AML-193 (cell line): ENCODE data around the gene SUSD2.
"Not testable (repeated sequence)": the region's sequence is repeated elsewhere in the genome, so short reads cannot be mapped to it uniquely, and the experiment has no call there.

Experiments used
- DNase-seq, 2 experiments: peaks; one replicate each; lab custom pipeline; 2025; lab: John Stamatoyannopoulos, UW

Gene SUSD2, protein sequence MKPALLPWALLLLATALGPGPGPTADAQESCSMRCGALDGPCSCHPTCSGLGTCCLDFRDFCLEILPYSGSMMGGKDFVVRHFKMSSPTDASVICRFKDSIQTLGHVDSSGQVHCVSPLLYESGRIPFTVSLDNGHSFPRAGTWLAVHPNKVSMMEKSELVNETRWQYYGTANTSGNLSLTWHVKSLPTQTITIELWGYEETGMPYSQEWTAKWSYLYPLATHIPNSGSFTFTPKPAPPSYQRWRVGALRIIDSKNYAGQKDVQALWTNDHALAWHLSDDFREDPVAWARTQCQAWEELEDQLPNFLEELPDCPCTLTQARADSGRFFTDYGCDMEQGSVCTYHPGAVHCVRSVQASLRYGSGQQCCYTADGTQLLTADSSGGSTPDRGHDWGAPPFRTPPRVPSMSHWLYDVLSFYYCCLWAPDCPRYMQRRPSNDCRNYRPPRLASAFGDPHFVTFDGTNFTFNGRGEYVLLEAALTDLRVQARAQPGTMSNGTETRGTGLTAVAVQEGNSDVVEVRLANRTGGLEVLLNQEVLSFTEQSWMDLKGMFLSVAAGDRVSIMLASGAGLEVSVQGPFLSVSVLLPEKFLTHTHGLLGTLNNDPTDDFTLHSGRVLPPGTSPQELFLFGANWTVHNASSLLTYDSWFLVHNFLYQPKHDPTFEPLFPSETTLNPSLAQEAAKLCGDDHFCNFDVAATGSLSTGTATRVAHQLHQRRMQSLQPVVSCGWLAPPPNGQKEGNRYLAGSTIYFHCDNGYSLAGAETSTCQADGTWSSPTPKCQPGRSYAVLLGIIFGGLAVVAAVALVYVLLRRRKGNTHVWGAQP

GRCh38 chr22:24181088-24181995 is at the start of gene SUSD2:
Gene SUSD2, plus strand, starts transcription at chr22:24181487. Its CDS starts 33 bp downstream, at chr22:24181520.
- DNase-seq = no peak

DNA sequence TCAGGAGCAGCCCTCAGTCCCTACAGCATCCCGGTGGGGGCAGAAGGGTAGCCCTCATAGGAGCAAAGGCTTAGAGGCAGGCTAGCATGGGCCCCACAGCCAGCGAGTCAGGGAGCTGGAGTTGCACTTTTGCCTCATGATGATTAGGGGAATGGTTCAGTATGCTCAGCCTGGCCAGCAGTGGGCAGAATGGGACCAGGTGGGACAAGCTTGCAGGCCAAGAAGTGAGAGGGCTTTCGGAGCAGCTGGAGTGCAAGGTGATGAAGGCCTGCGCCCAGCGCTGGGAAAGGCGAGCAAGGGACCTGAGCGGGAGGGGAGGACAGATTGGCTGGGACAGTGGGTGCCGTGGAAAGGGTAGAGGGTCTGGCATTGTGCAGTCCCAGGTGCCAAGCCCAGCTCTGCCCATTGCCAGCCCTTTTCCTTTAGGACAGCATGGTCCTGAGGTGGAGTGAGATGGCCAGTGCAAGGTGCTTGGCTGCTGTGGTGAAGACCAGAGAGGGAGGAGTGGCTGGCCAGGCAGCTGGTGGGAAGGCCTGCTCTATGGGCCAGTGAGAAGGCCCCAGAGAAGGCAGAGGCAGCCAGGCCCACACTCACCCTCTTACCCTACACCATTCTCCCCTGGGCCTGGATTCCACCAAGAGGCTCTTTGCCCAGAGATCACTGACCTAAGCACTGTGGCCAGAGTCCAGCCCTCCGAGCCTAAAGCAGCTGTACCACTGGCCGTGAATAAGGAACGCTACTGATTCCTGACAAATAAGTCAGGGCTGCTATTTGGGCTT is 47.9 kb upstream of the SUSD2 start:
- DNase-seq = peak in 1 of 2 experiments; percentile 7

DNA sequence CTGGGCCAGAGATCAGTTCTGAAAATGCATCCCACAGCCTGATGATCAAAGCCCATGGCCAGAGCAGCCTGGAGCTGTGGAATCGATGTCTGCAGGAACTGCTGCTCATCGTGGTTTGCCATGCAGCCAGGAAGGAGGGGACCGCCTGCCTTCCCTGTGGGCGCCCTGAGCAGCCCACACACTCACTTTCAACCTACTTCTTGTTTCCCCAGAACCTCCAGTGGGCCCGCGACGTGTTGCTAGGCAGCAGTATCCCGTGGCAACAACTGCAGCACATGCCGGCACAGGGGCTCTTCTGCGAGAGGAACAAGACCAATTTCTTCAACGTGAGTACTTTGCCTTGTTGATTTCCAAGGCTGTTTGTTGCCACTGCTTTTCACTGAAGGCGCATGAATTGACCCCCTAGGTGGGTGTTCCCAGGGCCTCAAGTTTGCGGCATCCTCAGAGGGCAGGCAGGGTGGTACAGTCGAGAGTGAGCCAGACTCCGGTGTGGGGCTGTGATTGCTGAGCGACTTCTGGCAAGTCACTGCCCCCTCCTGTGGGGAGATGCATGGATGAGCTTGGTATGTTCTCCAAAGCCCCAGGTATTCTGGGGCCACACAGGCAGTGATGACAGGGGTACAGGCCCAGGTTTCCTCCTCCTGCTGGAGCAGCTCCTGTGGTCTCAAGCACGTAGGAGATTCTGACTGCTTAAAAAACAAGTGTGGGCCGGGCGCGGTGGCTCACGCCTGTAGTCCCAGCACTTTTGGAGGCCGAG is 47.0 kb upstream of the SUSD2 start:
- no peak for DNase-seq

GRCh38 chr22:24136533-24136932 is 44.8 kb upstream of the SUSD2 start:
- DNase-seq = not testable (repeated sequence)

- DNase-seq = no peak
Measured at GRCh38 chr22:24137595-24137994, 43.7 kb upstream of the SUSD2 start.

- DNase-seq = no peak
Measured at GRCh38 chr22:24138649-24139420, 42.5 kb upstream of the SUSD2 start.

DNA sequence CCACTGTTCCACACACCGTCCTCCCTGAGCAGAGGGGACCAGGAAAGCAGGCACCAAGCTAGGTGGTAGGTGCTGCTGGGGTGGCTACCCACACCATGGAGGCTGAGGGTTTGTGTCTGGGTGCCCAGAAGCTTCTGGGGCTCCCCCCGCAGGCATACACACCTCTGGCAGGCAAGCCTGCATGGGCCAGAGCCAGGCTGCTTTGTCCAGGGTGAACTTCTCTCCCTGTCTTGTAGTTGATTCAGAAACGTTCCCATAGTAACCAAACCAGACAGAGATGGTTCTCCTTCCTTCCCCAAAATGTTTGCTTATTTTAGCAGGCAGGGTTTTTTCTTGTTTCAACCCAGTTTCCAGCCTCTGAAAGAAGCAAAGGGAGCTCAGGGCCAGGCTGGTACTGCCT is 40.9 kb upstream of the SUSD2 start:
- peak; percentile 61 to 63 for DNase-seq

DNA sequence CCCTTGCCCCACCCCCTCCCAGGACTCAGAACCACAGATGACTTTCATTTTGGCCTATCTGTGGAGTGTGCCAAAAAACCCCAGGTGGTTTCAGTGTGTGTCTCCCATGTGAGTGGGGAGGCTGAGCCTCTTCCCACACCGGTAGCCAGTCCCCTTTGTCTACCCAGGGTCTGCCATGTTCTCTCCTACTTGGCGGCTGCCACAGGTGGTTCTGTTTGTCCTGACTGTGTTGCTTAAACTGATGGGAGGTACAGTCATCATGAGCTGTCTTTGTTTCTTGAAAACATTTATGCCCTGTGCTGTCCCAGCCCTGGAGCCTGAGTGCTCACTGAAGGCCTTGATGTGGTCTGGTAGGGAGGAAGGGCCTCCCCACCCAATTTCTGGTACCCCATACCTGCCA is 39.7 kb upstream of the SUSD2 start:
- DNase-seq = no peak

DNA sequence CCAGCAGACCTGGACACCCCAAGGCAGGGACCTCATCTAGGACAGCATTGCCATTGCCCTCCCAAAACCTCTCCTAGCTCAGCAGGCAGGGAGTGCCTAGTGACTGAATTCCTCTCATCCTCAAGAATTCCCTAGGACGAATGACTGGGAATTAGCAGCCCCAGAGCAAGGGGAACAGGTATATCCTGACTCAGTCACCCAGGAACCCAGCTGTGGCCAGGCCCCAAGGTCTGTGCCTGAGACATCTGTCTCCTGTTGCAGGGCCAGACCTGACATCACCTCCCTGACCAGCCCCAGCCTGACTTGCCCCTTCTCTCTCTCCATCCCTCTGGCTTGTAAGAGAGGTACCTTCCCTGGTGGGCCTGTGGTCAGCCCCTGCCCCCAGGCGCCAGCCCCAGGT is 39.0 kb upstream of the SUSD2 start:
- DNase-seq = no peak

DNA sequence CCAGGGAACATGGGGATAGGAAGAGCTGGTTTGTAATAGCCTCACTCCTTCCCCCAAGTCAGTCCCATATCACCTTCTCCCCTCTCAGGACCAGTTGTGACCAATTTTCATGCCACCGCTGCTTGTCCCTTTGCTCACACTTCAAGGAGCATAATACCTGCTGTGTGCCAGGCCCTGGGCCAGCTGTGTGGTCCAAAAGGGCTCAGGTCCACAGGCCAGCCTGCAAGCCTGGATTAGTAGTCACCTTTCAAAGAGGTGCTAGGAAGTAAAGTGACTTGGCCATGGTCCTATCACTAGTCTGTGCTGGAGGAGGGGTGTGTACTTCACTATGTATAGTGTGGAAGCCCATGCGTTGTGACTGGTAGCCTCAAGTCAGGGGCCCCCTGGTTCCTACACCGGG is 38.5 kb upstream of the SUSD2 start:
- DNase-seq = no peak

DNA sequence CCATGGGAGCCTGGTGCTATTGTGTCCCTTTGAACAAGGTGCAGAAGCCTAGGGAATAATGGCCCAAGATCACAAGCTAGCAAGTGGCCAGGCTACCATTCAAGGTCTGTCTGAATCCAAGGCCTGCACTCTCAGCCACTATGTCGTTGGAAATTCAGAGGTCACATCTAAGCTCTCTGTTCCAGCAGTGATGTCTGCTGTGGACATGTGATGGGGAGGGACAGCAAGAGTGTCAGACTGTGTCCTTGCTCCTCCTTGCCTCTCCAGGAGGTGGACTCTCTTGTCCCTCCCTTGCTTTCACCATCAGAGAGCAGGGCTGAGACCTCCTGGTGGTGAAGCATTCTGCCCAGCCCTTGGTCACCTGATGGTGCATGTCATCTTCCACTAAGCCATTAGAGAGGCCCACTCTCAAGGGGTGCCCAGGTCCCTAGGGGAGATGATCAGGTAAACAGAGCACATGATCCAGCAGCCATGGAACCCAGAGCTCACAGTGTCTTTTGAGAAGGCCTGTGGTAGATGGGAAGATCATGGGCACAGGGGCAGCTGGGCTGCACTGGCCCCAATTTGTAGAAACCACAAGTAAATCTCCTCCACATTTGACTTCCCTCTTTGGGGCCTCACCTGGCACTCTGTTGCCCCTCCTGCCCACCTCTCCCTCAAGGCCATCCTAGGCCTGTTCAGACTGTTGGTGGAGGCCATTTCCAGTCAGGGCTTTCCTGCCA is 37.1 kb upstream of the SUSD2 start:
- DNase-seq = no peak

- no peak for DNase-seq
Measured at GRCh38 chr22:24144778-24145085, 36.6 kb upstream of the SUSD2 start.

- no peak for DNase-seq
Measured at GRCh38 chr22:24145446-24146193, 35.7 kb upstream of the SUSD2 start.

GRCh38 chr22:24146194-24146616 is 35.1 kb upstream of the SUSD2 start:
- peak; percentile 72 to 82 for DNase-seq

DNA sequence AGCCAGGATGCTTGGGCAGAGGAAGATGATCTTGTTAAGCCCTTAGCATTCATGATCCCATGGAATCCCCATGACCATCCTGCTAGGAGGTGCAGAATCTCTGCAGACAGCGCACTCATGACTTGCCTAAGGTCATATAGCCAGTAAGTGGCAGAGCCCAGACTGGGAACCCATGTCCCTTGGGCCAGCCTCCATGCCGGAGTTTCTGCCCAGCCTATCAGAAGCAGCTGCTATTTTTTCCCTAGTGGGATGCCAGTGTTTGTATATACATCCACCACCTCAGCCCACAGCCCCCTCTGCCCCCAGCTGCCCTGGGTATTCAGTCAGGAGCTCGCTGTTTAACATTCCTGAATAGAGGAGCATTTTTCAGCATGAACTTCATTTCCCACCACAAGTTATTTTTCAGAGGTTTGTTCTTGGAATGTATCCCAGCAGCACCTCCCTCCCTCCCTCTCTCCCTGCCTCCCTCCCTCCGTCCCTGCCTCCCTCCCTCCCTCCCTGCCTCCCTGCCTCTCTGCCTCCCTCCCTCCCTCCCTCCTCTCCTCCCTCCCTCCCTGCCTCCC is 34.4 kb upstream of the SUSD2 start:
- no peak for DNase-seq

DNA sequence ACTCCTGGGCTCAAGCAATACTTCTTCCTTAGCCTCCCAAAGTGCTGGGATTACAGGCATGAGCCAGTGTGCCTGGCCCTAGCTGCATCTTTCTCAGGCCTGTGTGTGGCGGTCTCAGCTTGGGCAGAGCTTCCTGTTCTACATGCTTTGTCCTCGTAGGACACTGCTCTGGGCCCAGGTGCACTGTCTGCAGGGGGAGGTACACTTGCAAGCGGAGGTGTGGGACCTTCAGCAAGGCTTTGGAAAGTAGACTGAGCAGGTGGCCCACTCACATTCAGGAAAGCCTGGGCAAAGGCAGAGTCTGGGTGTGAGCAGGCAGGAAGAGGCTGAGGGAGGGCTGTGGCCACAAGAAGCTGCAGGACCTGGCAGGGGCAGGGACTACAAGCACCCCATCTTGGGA is 33.6 kb upstream of the SUSD2 start:
- no peak for DNase-seq

- no peak for DNase-seq
Measured at GRCh38 chr22:24148266-24149197, 32.8 kb upstream of the SUSD2 start.
